PC-9 (cell line): ENCODE measurements around the gene OXCT1.

ENCODE experiments used
- EZH2 ChIP-seq: fragments of 200-600 bp; sonication (generic); IDR thresholded peaks from 2 replicates; pipeline ENCODE4 v1.8.0; 2017; ENCODE audit warnings: antibody characterized with exemption, low read depth
- TF ChIP-seq, protein P1 (sequence below): fragments of 200-600 bp; sonication (generic); conservative IDR thresholded peaks from 2 replicates; pipeline ENCODE4 v1.6.1; 2017; ENCODE audit warnings: mixed run types, antibody characterized with exemption, mild to moderate bottlenecking, moderate library complexity

DNA sequence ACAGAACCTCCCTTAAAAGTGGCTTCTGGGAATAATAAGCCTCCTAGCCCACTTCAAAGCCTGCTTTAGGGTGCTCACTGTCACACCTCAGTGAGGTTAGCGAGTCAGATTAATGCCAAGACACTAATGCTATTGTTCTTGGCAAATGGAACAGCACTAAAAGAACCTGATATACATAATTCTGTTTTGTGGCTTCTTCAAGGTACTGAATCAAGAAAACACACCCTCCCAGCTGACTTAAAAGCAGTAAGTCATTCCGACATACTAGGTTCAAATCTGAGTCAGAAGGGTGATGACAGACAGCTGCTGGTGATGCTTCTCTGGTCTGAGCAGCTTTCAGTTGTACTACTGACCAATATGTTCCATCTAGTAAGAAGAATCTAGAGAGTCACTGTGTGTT is 121.6 kb downstream of the OXCT1 start:
- TF ChIP-seq, protein P1, sequence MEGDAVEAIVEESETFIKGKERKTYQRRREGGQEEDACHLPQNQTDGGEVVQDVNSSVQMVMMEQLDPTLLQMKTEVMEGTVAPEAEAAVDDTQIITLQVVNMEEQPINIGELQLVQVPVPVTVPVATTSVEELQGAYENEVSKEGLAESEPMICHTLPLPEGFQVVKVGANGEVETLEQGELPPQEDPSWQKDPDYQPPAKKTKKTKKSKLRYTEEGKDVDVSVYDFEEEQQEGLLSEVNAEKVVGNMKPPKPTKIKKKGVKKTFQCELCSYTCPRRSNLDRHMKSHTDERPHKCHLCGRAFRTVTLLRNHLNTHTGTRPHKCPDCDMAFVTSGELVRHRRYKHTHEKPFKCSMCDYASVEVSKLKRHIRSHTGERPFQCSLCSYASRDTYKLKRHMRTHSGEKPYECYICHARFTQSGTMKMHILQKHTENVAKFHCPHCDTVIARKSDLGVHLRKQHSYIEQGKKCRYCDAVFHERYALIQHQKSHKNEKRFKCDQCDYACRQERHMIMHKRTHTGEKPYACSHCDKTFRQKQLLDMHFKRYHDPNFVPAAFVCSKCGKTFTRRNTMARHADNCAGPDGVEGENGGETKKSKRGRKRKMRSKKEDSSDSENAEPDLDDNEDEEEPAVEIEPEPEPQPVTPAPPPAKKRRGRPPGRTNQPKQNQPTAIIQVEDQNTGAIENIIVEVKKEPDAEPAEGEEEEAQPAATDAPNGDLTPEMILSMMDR, result no peak
- no peak for TF ChIP-seq EZH2
